Lung microvascular endothelial cell (primary cell): ENCODE data around the gene FFAR1. TPM values are rescaled to one million over a fixed set of nuclear protein-coding genes. Genes with fewer than 3 reads are reported as not detected.

ENCODE experiments used
- DNase-seq, 2 donors: peaks; one replicate each; pipeline versions ENCODE4 v3.0.0 to v3.0.0-alpha.2; 2010; ENCODE audit warnings: low read depth in 2 of 2
- total RNA-seq: library from RNA; depleted of rRNA; stranded (reverse); fragments of >200 nt; gene quantifications from 2 replicates; pipeline ENCODE4 v1.2.1, GENCODE V29; 2014

The FFAR1 gene
- total RNA-seq, 1 donor from 2014 or later, result not detected

- no peak for DNase-seq
Measured at GRCh38 chr19:35388277-35389054, 40.8 kb downstream of the FFAR1 start.

- no peak for DNase-seq
Measured at GRCh38 chr19:35389192-35389861, 41.6 kb downstream of the FFAR1 start.

- no peak for DNase-seq
Measured at GRCh38 chr19:35392742-35393715, 45.3 kb downstream of the FFAR1 start.

DNA sequence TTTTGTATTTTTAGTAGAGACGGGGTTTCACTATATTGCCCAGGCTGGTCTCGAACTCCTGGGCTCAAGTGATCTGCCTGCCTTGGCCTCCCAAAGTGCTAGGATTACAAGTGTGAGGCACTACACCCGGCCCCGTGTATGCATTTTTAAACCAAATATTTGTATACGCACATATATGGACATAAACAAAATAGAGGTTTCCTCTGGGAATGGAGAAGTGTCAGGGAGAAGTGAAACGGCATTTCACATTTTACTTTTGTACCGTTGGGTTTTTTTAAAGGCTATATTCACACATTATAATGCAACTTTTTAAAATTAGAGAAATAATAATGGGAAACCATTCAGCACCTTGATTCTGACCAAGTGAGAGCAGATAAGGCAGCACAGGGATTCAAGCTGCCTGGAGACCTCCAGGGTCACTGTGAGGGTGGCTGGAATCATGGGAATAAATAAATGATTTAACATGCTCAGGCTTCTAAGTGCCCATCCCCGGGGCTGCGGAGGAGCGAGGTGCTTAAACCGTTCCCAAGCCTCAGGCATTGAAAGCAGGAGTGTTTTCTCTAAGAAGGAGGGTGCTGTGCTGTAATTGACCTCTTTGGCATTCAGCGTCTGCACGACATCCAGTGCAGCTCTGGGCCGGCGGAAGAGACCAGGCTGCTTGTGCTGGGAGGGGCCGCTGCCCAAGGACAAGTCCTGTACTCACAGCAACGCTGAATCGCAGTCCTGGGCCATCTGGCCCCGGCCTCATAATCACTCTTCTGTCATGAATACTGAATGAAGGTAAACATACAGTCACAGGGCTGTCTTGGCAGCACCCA lies 47.9 kb downstream of the FFAR1 start:
- no peak for DNase-seq

GRCh38 chr19:35396240-35396885 lies 48.7 kb downstream of the FFAR1 start:
- DNase-seq, result no peak

DNA sequence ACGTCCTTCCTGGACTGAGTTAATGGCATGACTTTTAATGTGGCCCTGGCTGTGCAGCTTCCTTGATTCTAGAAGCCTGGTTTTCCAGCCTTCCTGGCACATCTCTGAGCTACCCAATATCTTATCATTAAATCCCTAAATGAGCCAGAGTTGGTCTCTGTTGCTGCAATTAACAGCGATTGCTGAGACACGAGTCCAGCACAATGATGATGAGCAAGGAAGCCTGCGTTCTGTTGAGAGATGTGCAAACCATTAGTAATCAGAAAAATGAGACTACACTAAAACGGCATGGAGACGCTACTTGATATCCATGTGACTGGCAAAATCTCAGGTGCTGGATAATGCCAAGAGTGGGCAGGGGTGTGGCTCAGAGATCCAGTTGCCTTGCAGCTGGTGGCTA lies 49.4 kb downstream of the FFAR1 start:
- no peak for DNase-seq

Other genes starting within 250 kb of the FFAR1 start
- gene FXYD3, start 232.1 kb upstream of the FFAR1 start, total RNA-seq, result not detected in 2 replicates
- not detected in 2 replicates for gene LGI4, start 212.8 kb upstream of the FFAR1 start, total RNA-seq
- not detected in 2 replicates for gene FXYD1, start 209.1 kb upstream of the FFAR1 start, total RNA-seq
- gene FXYD7, start 204.6 kb upstream of the FFAR1 start, total RNA-seq, result not detected in 2 replicates
- gene FXYD5, start 193.2 kb upstream of the FFAR1 start, total RNA-seq, result 14.2 and 17.9 TPM in 2 replicates
- gene FAM187B, start 119.2 kb upstream of the FFAR1 start, total RNA-seq, result not detected in 2 replicates
- gene LSR, start 98.9 kb upstream of the FFAR1 start, total RNA-seq, result 0.20 and 0.44 TPM in 2 replicates
- 25.5 and 52.2 TPM in 2 replicates for gene USF2, start 78.9 kb upstream of the FFAR1 start, total RNA-seq
- gene HAMP, start 65.4 kb upstream of the FFAR1 start, total RNA-seq, result under 0.01 TPM in 2 replicates
- not detected in 2 replicates for gene MAG, start 55.7 kb upstream of the FFAR1 start, total RNA-seq
- gene CD22, start 18.7 kb upstream of the FFAR1 start, total RNA-seq, result 0.22 TPM in 1 of 2 replicates, not detected in the other
- under 0.01 TPM in 1 of 2 replicates, not detected in the other for gene FFAR3, start 10.6 kb downstream of the FFAR1 start, total RNA-seq
- not detected in 2 replicates for gene GPR42, start 23.2 kb downstream of the FFAR1 start, total RNA-seq
- not detected in 2 replicates for gene FFAR2, start 100.4 kb downstream of the FFAR1 start, total RNA-seq
- not detected in 2 replicates for gene KRTDAP, start 142.6 kb downstream of the FFAR1 start, total RNA-seq
- not detected in 2 replicates for gene DMKN, start 165.7 kb downstream of the FFAR1 start, total RNA-seq
- not detected in 2 replicates for gene SBSN, start 180.4 kb downstream of the FFAR1 start, total RNA-seq
- not detected in 2 replicates for gene GAPDHS, start 185.6 kb downstream of the FFAR1 start, total RNA-seq
- gene TMEM147, start 197.7 kb downstream of the FFAR1 start, total RNA-seq, result 51.4 and 75.2 TPM in 2 replicates
- not detected in 2 replicates for gene ATP4A, start 215.8 kb downstream of the FFAR1 start, total RNA-seq
- not detected in 2 replicates for gene PMIS2, start 238.3 kb downstream of the FFAR1 start, total RNA-seq